ENCODE results near the gene MYO9A.

- TF ChIP-seq SIN3A (IDR thresholded peaks at IDR 0.05; ENCODE audit: low read depth, low read length) (no peak), CTCF (IDR thresholded peaks at IDR 0.05 in 2 of 3, conservative IDR thresholded peaks at IDR 0.05 in 1 of 3; ENCODE audit: control insufficient read depth in 2 of 3, extremely low read depth in 1 of 3, insufficient read depth in 1 of 3, low read depth in 3 of 3, low read length in 3 of 3) (no peak), RAD21 (IDR thresholded peaks at IDR 0.05; ENCODE audit: insufficient read depth, low read depth, low read length) (no peak), ATF3 (IDR thresholded peaks at IDR 0.05; ENCODE audit: borderline replicate concordance, extremely low read depth, low read depth, low read length) (no peak), HCFC1 (IDR thresholded peaks at IDR 0.05; ENCODE audit: low read length) (no peak), POLR2A (IDR thresholded peaks at IDR 0.05; ENCODE audit: low read depth, low read length) (no peak), CEBPB (IDR thresholded peaks at IDR 0.05; ENCODE audit: borderline replicate concordance in 1 of 2, low read depth in 2 of 2, low read length in 2 of 2) (no peak), PKNOX1 (IDR thresholded peaks at IDR 0.05) (no peak)
Measured at GRCh38 chr15:71790081-71790480, 327.9 kb downstream of the MYO9A start.

Data from GM12878 (cell line).